A549 treated with CORT108297 at 1 μM for 4 hours (cell line): ENCODE results near the gene TMEM11. TPM values are rescaled to one million over a fixed set of nuclear protein-coding genes. Genes with fewer than 3 reads are reported as not detected.

ENCODE experiments used
- total RNA-seq: library from RNA; stranded (reverse); fragments of 200-300 nt; extraction: Qiagen RNA extraction; gene quantifications from 5 replicates; pipeline ENCODE4 v1.2.3, GENCODE V29; 2022

Gene TMEM11, protein sequence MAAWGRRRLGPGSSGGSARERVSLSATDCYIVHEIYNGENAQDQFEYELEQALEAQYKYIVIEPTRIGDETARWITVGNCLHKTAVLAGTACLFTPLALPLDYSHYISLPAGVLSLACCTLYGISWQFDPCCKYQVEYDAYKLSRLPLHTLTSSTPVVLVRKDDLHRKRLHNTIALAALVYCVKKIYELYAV
- total RNA-seq, result 53.4 to 76.8 TPM (median 67.3 TPM) in 5 replicates

DNA sequence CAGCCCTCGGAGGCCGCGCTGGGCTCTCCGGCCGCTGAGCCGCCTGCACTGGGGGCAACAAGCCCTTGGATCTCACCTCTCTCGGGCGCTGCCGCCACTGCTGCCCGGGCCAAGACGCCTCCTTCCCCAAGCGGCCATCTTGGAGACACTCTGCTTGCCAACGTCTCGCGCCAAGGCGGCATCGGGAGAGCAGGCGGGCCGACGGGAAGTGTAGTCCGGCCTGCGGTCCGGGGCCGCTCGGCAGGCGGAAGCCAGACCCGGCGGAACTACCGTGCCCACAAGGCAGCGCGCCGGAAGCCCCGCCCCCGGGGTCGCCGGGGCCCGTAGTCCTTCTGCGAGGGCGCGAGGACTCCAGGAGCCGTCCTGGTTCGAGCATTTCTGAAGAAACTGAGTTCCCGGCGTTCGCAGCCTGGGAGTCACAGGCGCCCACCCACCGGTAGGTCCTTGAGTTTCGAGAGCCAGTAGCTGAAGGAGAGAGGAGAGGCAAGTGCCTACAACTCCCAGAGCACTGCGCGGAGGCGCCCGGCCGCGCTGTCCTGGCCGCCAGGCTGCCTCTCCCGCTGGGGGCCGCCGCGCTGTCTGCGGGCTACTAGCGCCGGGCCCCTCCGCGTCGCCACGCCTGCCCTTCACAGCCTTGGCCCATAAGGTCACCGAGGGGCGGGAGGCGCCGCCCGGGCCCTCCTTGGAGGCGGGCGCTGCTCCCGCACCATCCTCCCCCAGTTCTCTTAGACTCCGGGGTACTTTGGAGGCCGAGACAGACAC is at the start of gene TMEM11:
TMEM11 (minus strand) TSS at position 147 of the 762 bp plus-strand sequence; CDS start at position 138, 9 bp downstream.

DNA sequence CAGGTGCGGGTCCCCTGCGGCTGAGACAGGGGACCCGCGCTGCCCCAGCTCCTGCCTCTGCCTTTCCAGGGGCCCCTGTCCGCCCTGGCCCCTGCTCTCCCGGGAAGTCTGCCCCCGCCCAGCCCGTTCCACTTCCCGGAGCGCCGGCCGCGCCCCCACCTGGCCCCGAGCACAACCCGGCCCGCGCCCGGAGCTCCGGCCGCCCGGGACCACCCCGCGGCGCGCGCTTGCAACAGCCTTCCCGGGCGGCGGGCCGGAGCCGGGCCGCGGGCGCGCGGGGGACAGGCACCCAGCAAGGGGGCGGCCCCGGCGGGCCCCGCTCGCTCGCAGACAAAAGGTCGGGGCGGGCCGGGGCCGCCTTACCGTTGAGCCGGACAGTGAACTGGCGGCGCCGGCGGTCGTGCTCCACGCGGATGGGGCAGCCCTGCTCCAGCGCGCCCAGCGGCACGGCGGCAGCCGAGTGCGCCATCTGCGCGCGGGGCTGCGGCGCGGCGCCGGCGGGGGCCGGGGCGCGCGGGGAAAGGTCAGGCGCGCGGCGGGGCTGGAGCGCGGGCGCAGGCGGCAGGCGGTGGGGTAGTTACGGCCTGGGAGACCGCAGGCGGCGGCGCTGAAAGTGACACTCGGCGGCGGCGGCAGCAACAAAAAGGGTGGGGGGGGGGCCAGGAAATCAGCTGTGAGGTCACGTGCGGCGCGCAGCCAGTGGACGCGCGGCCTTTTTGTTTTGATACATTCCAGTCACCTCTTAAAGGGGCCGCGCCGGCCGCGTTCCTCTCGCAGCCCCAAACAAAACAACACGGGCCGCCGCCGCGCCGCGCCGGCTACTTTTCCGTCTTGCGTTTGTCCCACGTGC is 39.1 kb upstream of the TMEM11 start, which contains the start of gene NATD1:
NATD1 (minus strand) TSS at position 615 of the 850 bp plus-strand sequence; CDS start at position 469, 146 bp downstream.

Other genes starting within 250 kb of the TMEM11 start
- 119 to 134 TPM (median 125 TPM) in 5 replicates for gene USP22, start 171.2 kb downstream of the TMEM11 start, total RNA-seq
- 20.2 to 23.3 TPM (median 21.1 TPM) in 5 replicates for gene DHRS7B, start 87.2 kb downstream of the TMEM11 start, total RNA-seq
- gene NATD1, start 39.2 kb upstream of the TMEM11 start, total RNA-seq, result 2.2 to 3.8 TPM (median 2.9 TPM) in 5 replicates
- 102 to 174 TPM (median 119 TPM) in 5 replicates for gene MAP2K3, start 70.5 kb upstream of the TMEM11 start, total RNA-seq
- 0.68 to 1.2 TPM (median 1.0 TPM) in 5 replicates for gene KCNJ12, start 162.2 kb upstream of the TMEM11 start, total RNA-seq